ENCODE data around the gene FTCDNL1. TPM values are rescaled to one million over a fixed set of nuclear protein-coding genes. Genes with fewer than 3 reads are reported as not detected.

The FTCDNL1 gene
- 5.6 and 7.6 TPM in 2 replicates for total RNA-seq (2014; rRNA removed; shearing (Covaris generic))
- 5.8 and 8.4 TPM in 2 replicates for polyA plus RNA-seq (2015; cell fraction: cytosol; rRNA removed)
- 1.3 and 1.6 TPM in 2 replicates for polyA plus RNA-seq (2015; cell fraction: nucleus; rRNA removed)

GRCh38 chr2:199850718-199851500, at the start of gene FTCDNL1:
FTCDNL1 (minus strand) TSS chr2:199851192; CDS start chr2:199848962, 2,230 bp downstream.
- in situ Hi-C loops (cut with HindIII; ENCODE audit: low pct_unique_long_range_greater_than_20kb, low sequenced_read_pairs): no loop called here
- DNase-seq (ENCODE audit: low read depth, low spot score): peak; percentile 74

GRCh38 chr2:199896617-199897016, 45.6 kb upstream of the FTCDNL1 start:
- in situ Hi-C loops (cut with HindIII; ENCODE audit: low pct_unique_long_range_greater_than_20kb, low sequenced_read_pairs): no loop called here
- DNase-seq (ENCODE audit: low read depth, low spot score): no peak

DNA sequence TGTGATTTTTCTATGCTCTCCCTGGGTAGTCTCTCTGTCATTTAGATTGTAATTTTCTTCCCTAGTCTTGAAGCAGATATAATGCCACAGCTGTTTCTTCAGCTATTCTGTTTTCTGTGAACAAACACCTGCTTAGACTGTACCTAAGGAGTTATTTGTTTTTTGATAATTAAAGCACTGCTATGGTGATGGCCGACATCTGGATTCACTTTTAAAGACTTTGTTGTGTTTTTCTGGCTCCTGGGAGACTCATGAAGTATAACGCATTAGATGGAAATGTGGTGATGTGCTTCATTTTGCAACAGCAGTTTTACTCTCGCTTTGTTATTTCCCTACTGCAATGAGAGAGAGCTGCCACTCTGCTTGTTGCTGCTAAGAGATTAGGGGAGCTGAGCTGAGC, 44.4 kb upstream of the FTCDNL1 start:
- in situ Hi-C loops (cut with HindIII; ENCODE audit: low pct_unique_long_range_greater_than_20kb, low sequenced_read_pairs): no loop called here
- DNase-seq (ENCODE audit: low read depth, low spot score): no peak

DNA sequence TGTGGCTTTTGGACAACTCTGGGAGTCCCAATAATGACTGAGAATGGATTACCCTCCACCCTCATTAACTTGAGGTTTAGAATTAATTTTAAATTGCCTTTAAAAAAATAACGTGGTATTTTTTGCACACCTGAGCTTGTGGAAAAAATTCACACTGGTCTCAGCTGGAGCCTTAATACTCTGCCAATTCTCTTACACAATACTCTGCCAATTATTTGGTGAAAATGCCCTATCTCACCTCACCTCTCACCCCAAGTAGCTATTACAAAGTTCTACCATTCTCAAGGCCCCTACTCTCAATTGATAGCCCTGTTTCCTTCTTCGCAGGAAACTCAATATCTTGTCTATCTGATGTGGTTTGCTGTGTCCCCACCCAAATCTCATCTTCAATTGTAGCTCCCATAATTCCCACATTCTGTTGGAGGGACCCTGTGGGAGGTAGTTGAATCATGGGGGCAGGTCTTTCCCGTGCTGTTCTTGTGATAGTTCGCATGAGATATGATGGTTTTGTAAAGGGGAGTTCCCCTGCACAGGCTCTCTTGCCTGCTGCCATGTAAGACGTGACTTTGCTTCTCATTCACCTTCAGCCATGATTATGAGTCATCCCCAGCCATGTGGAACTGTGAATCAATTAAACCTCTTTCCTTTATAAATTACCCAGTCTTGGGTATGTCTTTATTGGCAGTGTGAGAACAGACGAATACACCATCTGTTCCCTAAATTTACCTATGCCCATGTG, 32.7 kb upstream of the FTCDNL1 start:
- DNase-seq (ENCODE audit: low read depth, low spot score): no peak

DNA sequence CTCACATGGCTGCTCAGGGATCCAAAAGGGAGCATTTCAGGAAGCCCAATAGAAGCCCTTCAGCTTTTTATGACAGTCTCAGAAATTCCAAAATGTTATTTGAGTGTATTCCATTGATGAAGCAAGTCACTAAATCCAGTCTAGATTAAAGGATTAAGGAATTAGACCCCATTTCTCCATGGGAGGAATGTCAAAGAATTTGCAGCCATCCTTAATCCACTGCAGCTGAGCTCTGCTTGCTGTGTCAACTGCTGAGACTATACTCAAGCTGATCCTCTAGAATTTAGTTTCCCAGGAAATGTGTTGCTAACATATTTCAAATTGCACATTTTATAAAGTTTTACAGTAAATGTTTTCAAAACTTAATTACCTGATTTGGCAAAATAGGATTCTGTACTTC, 31.7 kb upstream of the FTCDNL1 start:
- in situ Hi-C loops (cut with HindIII; ENCODE audit: low pct_unique_long_range_greater_than_20kb, low sequenced_read_pairs): no loop called here

More for the DNA sequence above, 32.7 kb upstream of the FTCDNL1 start:
- in situ Hi-C loops (cut with HindIII; ENCODE audit: low pct_unique_long_range_greater_than_20kb, low sequenced_read_pairs): no loop called here

DNA sequence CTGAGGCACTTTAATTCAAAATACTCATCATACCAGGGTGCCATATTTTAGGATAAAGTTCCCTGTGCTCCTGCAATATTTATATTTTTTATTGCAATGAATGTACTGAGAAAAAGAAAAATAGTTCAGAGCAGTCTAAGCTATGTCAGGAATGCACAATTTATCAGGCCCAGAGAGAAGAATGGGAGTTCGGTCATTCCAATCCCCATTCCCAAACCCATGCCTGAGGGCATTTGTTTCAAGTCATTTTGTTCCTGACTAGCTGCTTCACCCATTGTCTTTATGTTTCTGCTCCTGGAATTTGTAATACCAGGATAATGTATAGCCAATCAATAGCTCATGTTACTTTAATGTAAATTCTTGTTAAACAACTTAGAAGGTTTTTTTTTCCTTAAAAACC, 24.4 kb upstream of the FTCDNL1 start:
- no peak for DNase-seq (ENCODE audit: low read depth, low spot score)
- in situ Hi-C loops (cut with HindIII; ENCODE audit: low pct_unique_long_range_greater_than_20kb, low sequenced_read_pairs): no loop called here

More for the DNA sequence above, 31.7 kb upstream of the FTCDNL1 start:
- DNase-seq (ENCODE audit: low read depth, low spot score): no peak

DNA sequence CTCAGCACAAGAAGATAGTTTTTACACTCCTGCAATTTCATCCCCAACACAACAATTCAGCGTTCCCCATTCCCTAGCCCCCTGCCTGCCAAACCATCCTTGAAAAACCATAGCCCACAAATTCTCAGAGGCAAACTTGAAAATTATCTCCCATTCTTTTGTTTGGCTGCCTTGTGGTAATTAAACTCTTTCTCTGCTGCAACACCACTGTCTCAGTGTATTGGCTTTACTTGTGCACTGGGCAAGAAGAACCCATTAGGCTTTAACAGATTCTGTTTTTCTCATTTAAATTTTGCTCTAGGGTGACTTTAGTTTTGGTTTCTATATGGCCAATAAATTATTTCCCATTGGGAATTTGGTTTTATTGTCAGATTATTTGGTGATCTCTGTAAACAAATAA, 23.2 kb upstream of the FTCDNL1 start:
- DNase-seq (ENCODE audit: low read depth, low spot score): no peak
- in situ Hi-C loops (cut with HindIII; ENCODE audit: low pct_unique_long_range_greater_than_20kb, low sequenced_read_pairs): no loop called here

- in situ Hi-C loops (cut with HindIII; ENCODE audit: low pct_unique_long_range_greater_than_20kb, low sequenced_read_pairs): no loop called here
- DNase-seq (ENCODE audit: low read depth, low spot score): no peak
Observed at GRCh38 chr2:199870581-199870980, 19.6 kb upstream of the FTCDNL1 start.

DNA sequence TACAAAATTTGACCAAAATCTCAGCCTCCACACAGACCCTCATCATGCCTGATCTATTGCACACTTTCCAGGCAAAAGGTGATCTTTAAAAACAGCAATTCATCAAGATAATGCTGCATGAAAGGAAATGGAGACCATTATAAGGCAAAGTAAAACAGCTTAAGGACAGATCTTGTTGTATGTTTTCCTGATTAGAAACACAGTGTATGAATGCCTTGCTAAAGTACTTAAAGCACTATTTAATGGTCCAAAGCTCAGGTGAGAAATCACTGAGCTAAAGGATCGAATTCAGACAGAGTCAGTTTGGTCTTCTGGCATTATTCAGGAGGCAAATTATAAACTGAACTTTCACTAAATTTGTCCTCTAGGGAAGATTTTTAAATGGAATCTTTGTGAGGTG, 18.7 kb upstream of the FTCDNL1 start:
- in situ Hi-C loops (cut with HindIII; ENCODE audit: low pct_unique_long_range_greater_than_20kb, low sequenced_read_pairs): no loop called here
- DNase-seq (ENCODE audit: low read depth, low spot score): no peak

DNA sequence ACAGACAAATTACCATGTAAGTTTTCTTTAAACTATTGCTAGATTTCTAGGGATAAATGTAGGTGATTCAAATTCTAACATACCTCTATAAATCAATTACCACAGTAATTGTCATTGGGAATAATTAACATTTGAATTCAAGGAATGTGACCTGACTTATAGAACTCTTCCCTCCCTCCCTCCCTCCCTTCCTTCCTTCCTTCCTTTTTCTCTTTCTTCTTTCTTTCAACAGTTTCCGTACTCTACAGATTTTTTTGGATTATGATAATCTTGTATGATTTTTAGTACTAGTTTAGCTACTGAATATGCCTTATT, 18.2 kb upstream of the FTCDNL1 start:
- in situ Hi-C loops (cut with HindIII; ENCODE audit: low pct_unique_long_range_greater_than_20kb, low sequenced_read_pairs): no loop called here
- DNase-seq (ENCODE audit: low read depth, low spot score): no peak

GRCh38 chr2:199868431-199869226, 17.6 kb upstream of the FTCDNL1 start:
- DNase-seq (ENCODE audit: low read depth, low spot score): no peak

DNA sequence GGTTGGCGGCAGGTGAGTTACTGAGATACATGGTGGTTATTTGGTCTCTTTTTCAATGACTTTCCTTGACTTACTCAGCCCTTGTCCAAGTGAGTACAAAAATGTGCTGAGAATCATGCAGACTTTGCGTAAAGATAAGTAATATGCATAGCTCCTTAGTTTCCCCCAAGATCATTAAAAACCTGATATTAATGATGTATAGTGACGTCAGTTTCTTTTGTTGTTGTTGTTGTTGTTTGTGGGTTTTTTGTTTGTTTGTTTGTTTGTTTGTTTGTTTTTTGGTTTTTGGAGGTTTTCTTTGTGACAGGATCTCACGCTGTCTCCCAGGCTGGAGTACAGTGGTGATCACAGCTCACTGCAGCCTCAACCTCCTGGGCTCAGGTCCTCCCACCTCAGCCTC, 14.9 kb upstream of the FTCDNL1 start:
- no peak for DNase-seq (ENCODE audit: low read depth, low spot score)
- in situ Hi-C loops (cut with HindIII; ENCODE audit: low pct_unique_long_range_greater_than_20kb, low sequenced_read_pairs): no loop called here

More at GRCh38 chr2:199868431-199869226, 17.6 kb upstream of the FTCDNL1 start:
- in situ Hi-C loops (cut with HindIII; ENCODE audit: low pct_unique_long_range_greater_than_20kb, low sequenced_read_pairs): no loop called here

GRCh38 chr2:199862788-199863187, 11.8 kb upstream of the FTCDNL1 start:
- DNase-seq (ENCODE audit: low read depth, low spot score): no peak
- in situ Hi-C loops (cut with HindIII; ENCODE audit: low pct_unique_long_range_greater_than_20kb, low sequenced_read_pairs): no loop called here

- in situ Hi-C loops (cut with HindIII; ENCODE audit: low pct_unique_long_range_greater_than_20kb, low sequenced_read_pairs): no loop called here
- DNase-seq (ENCODE audit: low read depth, low spot score): peak; percentile 56
Observed at GRCh38 chr2:199861132-199861774, 10.3 kb upstream of the FTCDNL1 start.

- DNase-seq (ENCODE audit: low read depth, low spot score): no peak
- in situ Hi-C loops (cut with HindIII; ENCODE audit: low pct_unique_long_range_greater_than_20kb, low sequenced_read_pairs): no loop called here
Observed at GRCh38 chr2:199855812-199856211, 4.8 kb upstream of the FTCDNL1 start.

DNA sequence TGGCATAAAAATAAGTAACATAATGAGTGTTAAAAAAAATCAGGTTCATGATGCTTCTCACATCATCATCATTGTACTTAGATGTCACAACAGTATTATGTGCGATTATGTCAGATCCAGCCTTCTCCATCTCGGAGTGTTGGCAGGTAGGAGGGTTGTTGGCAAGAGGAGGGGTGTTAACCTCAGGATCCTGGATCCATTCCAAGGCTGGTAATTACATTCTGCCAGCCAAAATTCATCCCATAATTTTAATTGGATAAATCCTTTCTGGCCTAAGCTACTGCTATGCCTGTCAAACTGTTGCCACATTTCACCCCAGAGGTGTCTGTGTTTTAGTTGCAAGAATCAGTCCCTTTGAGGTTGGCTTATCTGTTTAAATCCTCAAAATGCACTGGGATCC, 891 bp upstream of the FTCDNL1 start:
- in situ Hi-C loops (cut with HindIII; ENCODE audit: low pct_unique_long_range_greater_than_20kb, low sequenced_read_pairs): no loop called here

DNA sequence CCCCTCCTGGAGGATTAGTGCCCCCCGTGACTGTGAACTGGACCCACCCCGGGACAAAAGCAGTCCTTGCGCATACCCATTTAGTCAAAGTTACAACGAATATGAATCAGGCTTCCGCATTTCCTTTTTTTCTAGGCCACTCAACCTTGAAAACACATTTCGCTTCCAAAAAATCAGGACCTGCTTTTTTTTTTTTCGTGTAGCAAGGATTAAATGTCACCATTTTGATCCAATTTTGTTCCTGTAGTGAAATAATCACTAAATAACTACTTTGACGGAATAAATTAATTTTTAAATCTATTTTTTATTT, 464 bp upstream of the FTCDNL1 start:
- in situ Hi-C loops (cut with HindIII; ENCODE audit: low pct_unique_long_range_greater_than_20kb, low sequenced_read_pairs): no loop called here
- no peak for DNase-seq (ENCODE audit: low read depth, low spot score)

More for the DNA sequence above, 891 bp upstream of the FTCDNL1 start:
- DNase-seq (ENCODE audit: low read depth, low spot score): no peak

GRCh38 chr2:199850218-199850717, 724 bp downstream of the FTCDNL1 start:
- in situ Hi-C loops (cut with HindIII; ENCODE audit: low pct_unique_long_range_greater_than_20kb, low sequenced_read_pairs): no loop called here
- no peak for DNase-seq (ENCODE audit: low read depth, low spot score)
